Thoracic aorta (tissue), 2 donors: ENCODE data around the gene SMIM1. TPM values are rescaled to one million over a fixed set of nuclear protein-coding genes. Genes with fewer than 3 reads are reported as not detected.

Source experiments
- ATAC-seq: fragments of 150-250 bp; one replicate; pipeline ENCODE4 v1.8.0; 2017; ENCODE audit warnings: low read depth; ENCODE audit not compliant: insufficient number of reproducible peaks, low FRiP score
- DNase-seq: peaks from one replicate; pipeline ENCODE4 v3.0.0-alpha.2; 2020; ENCODE audit warnings: low spot score
- H3K27ac ChIP-seq, 2 donors: fragments of 200-600 bp; sonication (generic); 1 replicate in 1 of 2; 2 replicates in 1 of 2; pipeline ENCODE4 v1.5.1; 2016; ENCODE audit warnings: mild to moderate bottlenecking in 2 of 2, moderate library complexity in 2 of 2
- H3K27me3 ChIP-seq: fragments of 200-600 bp; sonication (generic); replicated peaks from 2 replicates; pipeline ENCODE4 v1.6.0; 2016; ENCODE audit warnings: mild to moderate bottlenecking; ENCODE audit not compliant: insufficient read depth
- H3K36me3 ChIP-seq: fragments of 200-600 bp; sonication (generic); one replicate; pipeline ENCODE4 v1.5.1; 2016
- H3K4me1 ChIP-seq, 2 donors: fragments of 200-600 bp; sonication (generic); 1 replicate in 1 of 2; 2 replicates in 1 of 2; pipeline versions ENCODE4 v1.5.1 to v1.6.0; 2016; ENCODE audit warnings: low read depth in 2 of 2, mild to moderate bottlenecking in 1 of 2; ENCODE audit not compliant: control insufficient read depth in 1 of 2
- H3K4me3 ChIP-seq: fragments of 200-600 bp; sonication (generic); 2 replicates; pipeline ENCODE4 v1.5.1; 2016; ENCODE audit warnings: mild to moderate bottlenecking
- H3K9me3 ChIP-seq: fragments of 200-600 bp; sonication (generic); 2 replicates; pipeline ENCODE4 v1.5.1; 2016
- CTCF ChIP-seq: fragments of 200-600 bp; sonication (generic); IDR thresholded peaks from one replicate; pipeline ENCODE4 v1.5.1; 2019; ENCODE audit warnings: antibody characterized with exemption
- total RNA-seq, 2 donors: library from RNA; depleted of rRNA; stranded (reverse); fragments of >200 nt; gene quantifications; one replicate each; pipeline versions ENCODE4 v1.1.0 to v1.2.3, GENCODE V29; 2016

Gene SMIM1
- total RNA-seq, 2 donors from 2014 or later, result 2.6 to 4.6 TPM

- no peaks in the 10 kb centered on the region for H3K4me1 ChIP-seq
- H3K9me3 ChIP-seq, result no peaks in the 10 kb centered on the region
- no peaks in the 10 kb centered on the region for H3K27me3 ChIP-seq
- DNase-seq (no peak), ATAC-seq (no peak)
- H3K27ac ChIP-seq, result no peak overlapping the region
- no peak for TF ChIP-seq CTCF
- peaks cover 51% of the 10 kb centered on the region for H3K36me3 ChIP-seq
- no peak overlapping the region for H3K4me3 ChIP-seq
These were observed 14.8 kb downstream of the SMIM1 start for GRCh38 chr1:3787349-3787715.

GRCh38 chr1:3787745-3788605 is 15.4 kb downstream of the SMIM1 start:
- Histone ChIP-seq H3K4me3 (no peak overlapping the region), H3K27me3 (no peaks in the 10 kb centered on the region), H3K36me3 (peaks cover 48% of the 10 kb centered on the region), H3K4me1 (peaks cover 0 to 5% of the 10 kb centered on the region in 2 donors), H3K27ac (no peak overlapping the region), H3K9me3 (no peaks in the 10 kb centered on the region)
- DNase-seq (no peak), ATAC-seq (no peak)
- no peak for TF ChIP-seq CTCF

GRCh38 chr1:3788756-3789420 is 16.3 kb downstream of the SMIM1 start:
- H3K9me3 ChIP-seq, result no peaks in the 10 kb centered on the region
- TF ChIP-seq CTCF, result no peak
- no peak for ATAC-seq
- DNase-seq, result no peak
- H3K36me3 ChIP-seq, result peaks cover 41% of the 10 kb centered on the region
- H3K27me3 ChIP-seq, result no peaks in the 10 kb centered on the region
- H3K4me3 ChIP-seq, result no peak overlapping the region
- peaks cover 2 to 14% of the 10 kb centered on the region in 2 donors for H3K4me1 ChIP-seq
- no peak overlapping the region for H3K27ac ChIP-seq

- Histone ChIP-seq H3K4me1 (peaks cover 10 to 22% of the 10 kb centered on the region in 2 donors), H3K27me3 (no peaks in the 10 kb centered on the region), H3K36me3 (peaks cover 34% of the 10 kb centered on the region), H3K4me3 (no peak overlapping the region), H3K9me3 (no peaks in the 10 kb centered on the region), H3K27ac (no peak overlapping the region)
- ATAC-seq (no peak), DNase-seq (no peak)
- TF ChIP-seq CTCF, result no peak
These were observed 17.1 kb downstream of the SMIM1 start for GRCh38 chr1:3789421-3790300.
